Glomerular visceral epithelial cell (primary cell): ENCODE data around the gene SLC23A3.
A peak's percentile ranks its signal among the peaks of the same experiment; 100 is the strongest.

ENCODE experiments used
- DNase-seq: peaks from one replicate; pipeline ENCODE4 v3.0.0-alpha.2; 2016; ENCODE audit errors: extremely low spot score

SLC23A3 gene

GRCh38 chr2:219169930-219170654, at the start of gene SLC23A3:
Gene SLC23A3 (minus strand): TSS chr2:219170029. CDS start chr2:219169984, 45 bp downstream.
- no peak for DNase-seq

- peak; percentile 68 for DNase-seq
Observed at GRCh38 chr2:219218732-219219701, 49.2 kb upstream of the SLC23A3 start, which contains the start of gene ABCB6. Gene ABCB6 (minus strand): TSS chr2:219218958. CDS start chr2:219218673, 285 bp downstream.

- peak; percentile 74 for DNase-seq
Observed at GRCh38 chr2:219218217-219218731, 48.4 kb upstream of the SLC23A3 start.

GRCh38 chr2:219216535-219216915, 46.7 kb upstream of the SLC23A3 start:
- DNase-seq, result no peak

GRCh38 chr2:219215871-219216534, 46.2 kb upstream of the SLC23A3 start:
- no peak for DNase-seq

GRCh38 chr2:219214786-219215185, 45.0 kb upstream of the SLC23A3 start:
- DNase-seq, result no peak

- no peak for DNase-seq
Observed at GRCh38 chr2:219214141-219214540, 44.3 kb upstream of the SLC23A3 start.

GRCh38 chr2:219213486-219214071, 43.8 kb upstream of the SLC23A3 start:
- DNase-seq, result no peak

GRCh38 chr2:219213026-219213415, 43.2 kb upstream of the SLC23A3 start:
- DNase-seq, result no peak

- no peak for DNase-seq
Observed at GRCh38 chr2:219210886-219211362, 41.1 kb upstream of the SLC23A3 start.

- no peak for DNase-seq
Observed at GRCh38 chr2:219210196-219210885, 40.5 kb upstream of the SLC23A3 start.

GRCh38 chr2:219209236-219210195, 39.7 kb upstream of the SLC23A3 start:
- no peak for DNase-seq

- peak; percentile 23 for DNase-seq
Observed at GRCh38 chr2:219207884-219208740, 38.3 kb upstream of the SLC23A3 start.

GRCh38 chr2:219207134-219207883, 37.5 kb upstream of the SLC23A3 start:
- no peak for DNase-seq

- DNase-seq, result peak; percentile 96
Observed at GRCh38 chr2:219206328-219207133, 36.7 kb upstream of the SLC23A3 start, which contains the start of gene ZFAND2B. Gene ZFAND2B (plus strand): TSS chr2:219206782. CDS start chr2:219206988, 206 bp downstream.

GRCh38 chr2:219205981-219206327, 36.1 kb upstream of the SLC23A3 start:
- no peak for DNase-seq

GRCh38 chr2:219205165-219205538, 35.3 kb upstream of the SLC23A3 start:
- no peak for DNase-seq
